GM19043 (cell line): ENCODE data around the gene CWC15.
"Not testable (repeated sequence)": the region's sequence is repeated elsewhere in the genome, so short reads cannot be mapped to it uniquely, and the experiment has no call there.

Experiments
- ATAC-seq: cut with Tn5 transposase; IDR thresholded peaks from one replicate; pipeline ENCODE4 v1.9.1; 2021; ENCODE audit warnings: low read depth; ENCODE audit not compliant: unreplicated experiment

Gene CWC15

GRCh38 chr11:94973099-94973968 is at the start of gene CWC15, which contains the start of gene KDM4D:
TSS of gene CWC15 (minus strand) at chr11:94973556. CDS start at chr11:94972185, 1,371 bp downstream.
TSS of gene KDM4D (plus strand) at chr11:94973709. CDS start at chr11:94997373, 23,664 bp downstream.
- peak; percentile 100 for ATAC-seq

- not testable (repeated sequence) for ATAC-seq
Observed at GRCh38 chr11:95021468-95021867, 48.1 kb upstream of the CWC15 start.

- no peak for ATAC-seq
Observed at GRCh38 chr11:95016139-95016538, 42.8 kb upstream of the CWC15 start.

- ATAC-seq, result no peak
Observed at GRCh38 chr11:95014184-95014821, 40.9 kb upstream of the CWC15 start.

- no peak for ATAC-seq
Observed at GRCh38 chr11:95011376-95011775, 38.0 kb upstream of the CWC15 start.

GRCh38 chr11:95005642-95006041 is 32.3 kb upstream of the CWC15 start:
- ATAC-seq, result no peak

- no peak for ATAC-seq
Observed at GRCh38 chr11:95003716-95004115, 30.4 kb upstream of the CWC15 start.

GRCh38 chr11:94998285-94998684 is 24.9 kb upstream of the CWC15 start:
- no peak for ATAC-seq

- ATAC-seq, result no peak
Observed at GRCh38 chr11:94997437-94997836, 24.1 kb upstream of the CWC15 start.

- no peak for ATAC-seq
Observed at GRCh38 chr11:94993400-94993943, 20.1 kb upstream of the CWC15 start.

GRCh38 chr11:94988748-94989147 is 15.4 kb upstream of the CWC15 start:
- no peak for ATAC-seq

- ATAC-seq, result no peak
Observed at GRCh38 chr11:94987378-94987777, 14.0 kb upstream of the CWC15 start.

- ATAC-seq, result no peak
Observed at GRCh38 chr11:94975599-94975998, 2.2 kb upstream of the CWC15 start.

GRCh38 chr11:94974178-94974577 is 822 bp upstream of the CWC15 start:
- no peak for ATAC-seq

GRCh38 chr11:94972700-94973098 is 657 bp downstream of the CWC15 start:
- no peak for ATAC-seq

- ATAC-seq, result no peak
Observed at GRCh38 chr11:94968334-94968958, 4.9 kb downstream of the CWC15 start.

GRCh38 chr11:94964934-94965333 is 8.4 kb downstream of the CWC15 start:
- no peak for ATAC-seq

- no peak for ATAC-seq
Observed at GRCh38 chr11:94961255-94961654, 12.1 kb downstream of the CWC15 start.

- no peak for ATAC-seq
Observed at GRCh38 chr11:94960488-94960887, 12.9 kb downstream of the CWC15 start.

- ATAC-seq, result no peak
Observed at GRCh38 chr11:94959179-94959578, 14.2 kb downstream of the CWC15 start.

GRCh38 chr11:94958121-94958696 is 15.1 kb downstream of the CWC15 start:
- ATAC-seq, result no peak
